ENCODE data around the gene ITGA1. TPM values are rescaled to one million over a fixed set of nuclear protein-coding genes. Genes with fewer than 3 reads are reported as not detected.

ITGA1 gene
- total RNA-seq, 1 experiment from 2014 or later: 4.0 TPM

- Histone ChIP-seq H2AFZ (no peak overlapping the region), H3K4me1 (replicated peaks; ENCODE audit: insufficient read depth) (no peaks in the 10 kb centered on the region), H3F3A (ENCODE audit: insufficient read depth, low read depth) (no peaks in the 10 kb centered on the region), H3K36me3 (ENCODE audit: low read depth) (no peaks in the 10 kb centered on the region), H3K9me2 (ENCODE audit: insufficient read depth) (no peaks in the 10 kb centered on the region), H3K4me2 (no peak overlapping the region), H3K4me3 (no peak overlapping the region), H4K20me1 (ENCODE audit: insufficient read depth) (no peaks in the 10 kb centered on the region), H3K9me3 (ENCODE audit: insufficient read depth, low read depth) (no peaks in the 10 kb centered on the region), H3K27me3 (ENCODE audit: insufficient read depth, low read depth) (no peaks in the 10 kb centered on the region), H3K27ac (no peak overlapping the region), H3K79me2 (ENCODE audit: low read depth) (no peaks in the 10 kb centered on the region)
- intact Hi-C loops (cut with micrococcal nuclease; ENCODE audit: unreplicated experiment): no loop called here
- ChIA-PET CTCF (no interaction called here), POLR2A (ENCODE audit: unreplicated experiment) (no interaction called here)
- BruUV-seq (replicated peaks): no TSS peak
- DNase-seq: no peak
- no peak for TF ChIP-seq EZH2 (IDR thresholded peaks at IDR 0.05; ENCODE audit: low read depth)
- TF ChIP-seq CTCF (conservative IDR thresholded peaks at IDR 0.05): no peak
These were observed 10.5 kb upstream of the ITGA1 start for GRCh38 chr5:52777186-52777585.

- no peak overlapping the region for H3K27ac ChIP-seq
- POLR2A ChIA-PET (ENCODE audit: unreplicated experiment): interaction anchor here (0.6 kb wide), 1 partner anchor 27 kb away, joined by 3 read pairs; no protein-coding TSS in a partner anchor
- no peaks in the 10 kb centered on the region for H3K27me3 ChIP-seq (ENCODE audit: insufficient read depth, low read depth)
- H3K4me2 ChIP-seq: no peak overlapping the region
- H3K79me2 ChIP-seq (ENCODE audit: low read depth): no peaks in the 10 kb centered on the region
- CTCF ChIA-PET: interaction anchor here (0.6 kb wide), 1 partner anchor 137 kb away, joined by 3 read pairs; no protein-coding TSS in a partner anchor
- H4K20me1 ChIP-seq (ENCODE audit: insufficient read depth): no peaks in the 10 kb centered on the region
- no peak for DNase-seq
- H3K4me3 ChIP-seq: no peak overlapping the region
- intact Hi-C loops (cut with micrococcal nuclease; ENCODE audit: unreplicated experiment): no loop called here
- TF ChIP-seq CTCF (conservative IDR thresholded peaks at IDR 0.05) (no peak), EZH2 (IDR thresholded peaks at IDR 0.05; ENCODE audit: low read depth) (no peak)
- H3K9me3 ChIP-seq (ENCODE audit: insufficient read depth, low read depth): no peaks in the 10 kb centered on the region
- no peaks in the 10 kb centered on the region for H3K9me2 ChIP-seq (ENCODE audit: insufficient read depth)
- peaks cover 4% of the 10 kb centered on the region for H3K4me1 ChIP-seq (replicated peaks; ENCODE audit: insufficient read depth)
- no TSS peak for BruUV-seq (replicated peaks)
- H3F3A ChIP-seq (ENCODE audit: insufficient read depth, low read depth): no peaks in the 10 kb centered on the region
- H3K36me3 ChIP-seq (ENCODE audit: low read depth): no peaks in the 10 kb centered on the region
- H2AFZ ChIP-seq: 0 out of 2 replicates have a peak overlapping the region, but pooled peaks have one; percentile 53
These were observed 8.9 kb upstream of the ITGA1 start for GRCh38 chr5:52778781-52779180.

GRCh38 chr5:52779213-52779612, 8.5 kb upstream of the ITGA1 start:
- Histone ChIP-seq H3K27me3 (ENCODE audit: insufficient read depth, low read depth) (no peaks in the 10 kb centered on the region), H2AFZ (0 out of 2 replicates have a peak overlapping the region, but pooled peaks have one; percentile 53), H3K4me3 (no peak overlapping the region), H3K9me2 (ENCODE audit: insufficient read depth) (no peaks in the 10 kb centered on the region), H3K4me2 (no peak overlapping the region), H3K4me1 (replicated peaks; ENCODE audit: insufficient read depth) (peaks cover 7% of the 10 kb centered on the region), H3K36me3 (ENCODE audit: low read depth) (no peaks in the 10 kb centered on the region), H3K79me2 (ENCODE audit: low read depth) (no peaks in the 10 kb centered on the region), H3F3A (ENCODE audit: insufficient read depth, low read depth) (no peaks in the 10 kb centered on the region), H3K9me3 (ENCODE audit: insufficient read depth, low read depth) (no peaks in the 10 kb centered on the region), H3K27ac (no peak overlapping the region), H4K20me1 (ENCODE audit: insufficient read depth) (no peaks in the 10 kb centered on the region)
- POLR2A ChIA-PET (ENCODE audit: unreplicated experiment): no interaction called here
- CTCF ChIA-PET: interaction anchor here (0.6 kb wide), 1 partner anchor 136 kb away, joined by 3 read pairs; no protein-coding TSS in a partner anchor
- intact Hi-C loops (cut with micrococcal nuclease; ENCODE audit: unreplicated experiment): no loop called here
- BruUV-seq (replicated peaks): no TSS peak
- TF ChIP-seq CTCF (conservative IDR thresholded peaks at IDR 0.05) (no peak), EZH2 (IDR thresholded peaks at IDR 0.05; ENCODE audit: low read depth) (no peak)
- no peak for DNase-seq
